NCI-H2171 (cell line): ENCODE data around the gene TENT5A.
"Not testable (repeated sequence)": the region's sequence is repeated elsewhere in the genome, so short reads cannot be mapped to it uniquely, and the experiment has no call there.

Experiments used
- DNase-seq: peaks from one replicate; lab custom pipeline; 2025; lab: John Stamatoyannopoulos, UW

Gene TENT5A

DNA sequence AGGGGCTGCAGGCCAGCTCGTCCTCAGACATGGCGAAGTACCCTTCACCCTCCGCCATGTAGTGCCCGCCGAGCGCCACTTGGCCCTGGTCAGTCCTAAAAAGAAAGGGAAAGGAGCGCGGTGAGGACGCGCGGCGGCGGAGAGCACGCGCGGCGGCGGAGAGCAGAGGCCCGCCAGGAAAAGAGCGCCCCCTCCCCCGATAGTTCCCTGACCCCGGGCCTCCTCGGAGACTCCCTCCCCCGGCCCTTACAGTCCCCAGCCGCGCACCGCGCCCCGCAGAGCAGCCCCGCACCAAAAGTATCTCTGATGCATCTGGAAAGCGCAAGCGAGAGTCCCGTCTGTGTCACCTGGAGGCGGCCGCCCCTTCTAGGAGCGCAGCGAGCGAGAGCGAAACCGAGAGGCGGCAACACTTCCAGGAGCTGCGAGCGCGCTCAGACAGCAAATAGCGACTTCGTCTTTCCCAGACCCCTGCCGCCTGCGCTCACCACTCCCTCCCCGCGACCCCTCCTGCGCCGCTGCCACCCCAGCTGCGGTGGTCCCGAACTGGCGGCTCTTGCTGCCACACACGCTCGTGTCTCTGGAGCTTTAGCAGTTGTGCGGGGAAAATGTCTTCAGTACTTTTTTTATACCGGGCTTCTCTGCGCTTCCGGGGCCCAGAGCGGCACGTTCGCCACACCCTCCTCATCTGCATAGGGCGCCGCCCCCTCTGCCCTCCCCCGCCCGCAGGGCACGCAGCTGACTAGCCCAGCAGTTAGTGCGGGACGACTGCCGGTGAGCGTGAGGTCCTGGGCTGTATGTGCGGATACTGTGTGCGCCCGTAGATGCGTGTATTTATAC is at the start of gene TENT5A:
Gene TENT5A (minus strand): TSS at position 598 of the 837 bp plus-strand sequence. CDS start 540 bp downstream, at position 58.
- DNase-seq = peak; percentile 73

DNA sequence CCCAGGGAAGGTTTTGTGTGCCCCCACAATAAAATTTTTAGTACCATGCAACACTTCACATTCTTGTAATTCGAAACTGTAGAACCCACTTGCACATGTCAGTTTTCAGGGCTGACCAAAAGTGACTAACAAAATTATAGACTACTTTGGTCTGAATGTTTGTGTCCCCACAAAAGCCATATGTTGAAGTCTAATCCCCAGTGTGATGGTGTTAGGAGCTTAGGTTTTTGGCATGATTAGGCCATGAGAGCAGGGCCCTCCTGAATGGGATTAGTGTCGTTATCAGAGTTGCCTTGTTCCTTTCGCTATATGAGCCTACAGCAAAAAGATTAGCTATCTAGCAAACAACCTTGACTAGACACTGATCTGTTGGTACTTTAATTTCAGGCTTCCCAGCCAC is 49.0 kb upstream of the TENT5A start:
- DNase-seq = no peak

DNA sequence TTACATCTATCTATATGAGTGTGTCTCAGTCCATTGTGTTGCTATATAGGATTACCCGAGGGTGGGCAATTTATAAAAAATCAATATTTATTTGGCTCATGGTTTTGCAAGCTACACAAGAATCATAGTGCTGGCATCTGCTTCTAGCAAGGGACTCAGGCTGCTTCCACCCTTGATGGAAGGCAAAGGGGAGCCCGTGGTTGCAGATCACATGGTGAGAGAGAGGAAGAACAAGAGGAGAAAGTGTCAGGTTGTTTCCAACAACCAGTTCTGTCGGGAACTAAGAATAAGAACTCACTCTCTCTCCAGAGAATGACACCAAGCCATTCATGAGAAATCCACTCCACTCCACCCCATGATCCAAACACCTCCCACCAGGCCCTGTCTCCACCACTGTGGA is 48.2 kb upstream of the TENT5A start:
- no peak for DNase-seq

DNA sequence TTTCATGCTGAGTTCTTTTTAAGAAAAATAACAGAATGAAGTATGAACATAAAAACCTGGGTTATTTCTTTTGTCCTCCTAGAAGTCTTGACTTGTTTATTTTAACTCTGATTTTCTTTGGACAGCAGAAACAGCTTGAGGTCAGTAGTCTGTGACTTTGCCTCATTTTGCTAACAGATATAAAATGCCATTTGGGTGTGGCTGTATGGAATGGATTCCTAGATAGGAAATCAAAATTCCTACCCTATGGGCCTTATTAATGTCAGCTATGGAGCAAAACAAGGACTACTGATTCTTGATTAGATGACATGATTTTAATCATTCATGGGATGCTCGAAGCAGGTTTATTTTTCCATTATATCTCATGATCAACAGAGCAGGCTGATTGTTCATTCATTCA is 46.8 kb upstream of the TENT5A start:
- DNase-seq = no peak

DNA sequence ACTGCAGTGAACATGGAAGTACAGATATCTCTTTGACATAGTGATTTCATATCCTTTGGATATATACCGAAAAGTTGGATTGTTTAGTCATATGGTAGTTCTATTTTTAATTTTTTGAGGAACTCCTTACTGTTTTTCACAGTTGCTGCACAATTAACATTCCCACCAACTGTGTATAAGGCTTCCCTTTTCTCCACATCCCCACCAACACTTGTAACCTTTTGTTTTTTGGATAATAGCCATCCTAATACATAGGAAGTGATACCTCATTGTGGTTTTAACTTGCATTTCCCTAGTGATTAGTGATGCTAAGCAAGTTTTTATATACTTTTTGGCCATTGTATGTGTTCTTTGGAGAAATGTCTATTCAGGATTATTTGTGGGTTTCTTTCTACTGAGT is 45.1 kb upstream of the TENT5A start:
- DNase-seq = no peak

DNA sequence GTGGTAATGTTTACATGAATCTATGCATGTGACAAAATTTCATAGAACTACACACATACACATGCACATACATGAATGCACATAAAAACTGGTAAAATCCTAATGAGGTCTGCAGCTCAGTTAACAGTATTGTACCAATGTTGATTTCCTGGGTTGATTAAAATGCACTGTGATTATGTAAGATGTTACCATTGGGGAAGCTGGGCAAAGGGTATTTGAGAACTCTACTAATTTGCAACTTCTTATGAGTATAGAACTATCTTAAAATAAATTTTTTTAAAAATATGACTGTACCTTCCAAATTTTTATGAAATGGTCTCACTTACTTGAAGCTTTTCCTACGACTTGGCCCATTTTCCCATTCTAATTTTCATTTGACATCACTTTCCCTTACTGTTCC is 43.4 kb upstream of the TENT5A start:
- DNase-seq = no peak

DNA sequence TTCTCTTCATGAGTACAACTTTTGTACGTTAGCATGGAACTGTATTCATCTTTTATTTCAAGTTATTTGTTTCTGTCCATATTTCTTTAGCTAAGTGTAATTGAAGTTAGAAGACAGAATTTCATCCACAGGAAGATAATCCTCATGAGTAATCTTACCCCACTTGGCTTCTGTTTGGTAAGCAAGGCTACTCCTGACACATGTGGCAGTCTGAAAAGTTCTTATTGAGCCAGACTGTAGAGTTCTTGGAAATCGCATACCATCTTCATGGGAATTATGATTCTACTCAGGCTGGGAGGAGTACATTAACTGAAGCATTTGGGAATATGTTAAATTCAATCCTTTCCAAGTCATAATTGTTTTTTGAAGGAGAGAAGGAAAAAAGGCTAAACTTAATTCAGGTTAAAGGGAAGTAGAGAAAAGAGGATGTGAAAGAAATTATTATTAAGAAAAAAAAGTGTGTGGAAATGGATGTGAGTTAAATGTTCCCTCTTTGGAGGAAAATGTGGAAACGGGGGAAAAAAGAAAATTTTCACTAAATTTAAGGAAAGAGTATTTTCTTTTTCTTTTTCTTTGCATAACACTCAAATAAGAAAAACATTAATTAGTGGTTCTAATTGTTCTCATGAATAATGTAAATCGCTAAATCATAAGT is 41.5 kb upstream of the TENT5A start:
- no peak for DNase-seq

DNA sequence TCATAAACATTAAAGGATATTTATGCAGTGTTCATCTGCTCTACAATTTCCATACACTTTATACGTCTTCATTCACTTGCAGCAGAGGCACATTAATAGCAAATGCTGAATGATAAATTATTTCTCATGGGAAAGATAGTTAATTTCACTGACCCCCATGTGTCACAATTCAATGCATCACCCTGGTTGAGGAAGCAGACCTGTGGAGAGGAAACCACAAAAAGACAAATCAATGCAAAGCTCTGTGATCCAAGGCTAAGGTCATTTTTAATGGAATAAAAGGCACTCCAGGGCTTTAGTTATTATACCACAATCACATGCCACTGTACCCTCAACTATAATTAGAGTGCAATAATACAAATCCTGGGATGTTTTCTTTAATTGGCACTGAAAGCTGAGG is 40.3 kb upstream of the TENT5A start:
- no peak for DNase-seq

DNA sequence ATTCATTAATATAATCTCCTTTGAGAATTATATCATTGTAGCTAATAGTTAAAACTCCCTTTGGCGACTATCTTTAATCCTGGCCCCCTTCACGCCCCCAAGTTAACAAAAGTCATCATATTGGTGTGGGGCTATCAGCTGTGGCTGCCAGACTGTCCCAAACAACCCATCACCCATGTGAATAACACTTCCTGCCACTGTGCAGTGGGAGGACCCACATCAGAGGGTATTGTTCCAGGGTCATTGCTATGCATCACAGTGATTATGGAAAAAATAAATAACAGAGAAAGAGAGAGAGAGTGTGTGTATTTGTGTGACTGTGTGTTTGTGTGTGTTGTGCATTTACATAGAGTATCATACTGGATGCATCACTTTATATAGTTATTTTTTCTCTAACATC is 39.3 kb upstream of the TENT5A start:
- DNase-seq = no peak

DNA sequence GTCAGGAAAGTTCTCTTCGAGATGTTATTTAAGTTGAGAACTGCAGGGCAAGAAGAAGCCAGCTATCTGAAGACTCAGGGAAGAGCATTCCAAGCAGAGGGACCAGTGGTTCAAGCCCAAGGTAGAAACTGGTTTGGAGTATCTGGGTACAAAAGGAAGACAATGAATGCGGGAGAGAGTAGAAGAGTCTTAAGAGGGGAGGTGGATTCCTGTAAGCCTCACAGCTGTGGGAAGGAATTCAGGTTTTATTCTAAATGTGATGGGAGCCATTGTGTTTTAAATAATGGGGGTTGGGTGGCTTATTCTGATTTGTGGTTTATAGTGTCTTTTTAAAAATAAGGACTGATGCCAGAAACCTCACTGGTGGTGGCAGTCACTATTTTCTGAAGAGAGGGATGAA is 37.6 kb upstream of the TENT5A start:
- DNase-seq = no peak

DNA sequence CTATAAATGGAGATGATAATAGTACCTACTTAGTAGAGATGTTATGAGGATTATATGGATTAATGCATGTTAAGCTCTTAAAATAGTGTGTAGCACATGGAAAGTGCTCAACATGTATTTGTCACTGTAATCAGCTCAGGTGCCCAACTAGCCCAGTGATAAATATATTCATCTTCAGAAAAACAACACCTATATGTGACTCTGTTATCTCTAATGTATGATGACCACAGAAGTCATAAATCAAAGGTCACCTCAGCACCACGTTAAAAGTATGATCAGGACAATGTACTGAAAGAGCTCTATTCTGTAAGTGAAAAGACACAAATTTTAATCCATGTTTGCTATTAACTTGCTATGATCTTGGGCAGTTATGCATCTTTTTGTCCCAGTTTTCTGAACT is 36.8 kb upstream of the TENT5A start:
- no peak for DNase-seq

DNA sequence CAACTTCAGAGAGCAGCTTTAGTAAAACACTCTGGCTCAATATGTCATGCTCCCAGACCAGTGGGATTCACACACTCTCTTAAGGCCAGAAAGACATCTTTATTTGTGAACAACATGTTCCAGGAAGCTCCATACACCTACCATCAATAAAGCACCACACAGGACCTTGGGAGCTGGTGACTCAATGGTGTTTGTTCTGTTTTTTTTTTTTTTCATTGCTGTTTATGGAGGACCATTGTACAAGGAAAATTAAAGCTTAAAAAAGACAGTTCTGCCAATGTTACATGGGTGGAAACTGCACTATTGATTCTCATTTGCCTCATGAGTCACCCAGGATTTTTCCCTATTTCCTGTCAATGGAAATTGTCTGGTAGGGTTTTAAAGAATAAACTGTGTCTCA is 36.3 kb upstream of the TENT5A start:
- DNase-seq = no peak

DNA sequence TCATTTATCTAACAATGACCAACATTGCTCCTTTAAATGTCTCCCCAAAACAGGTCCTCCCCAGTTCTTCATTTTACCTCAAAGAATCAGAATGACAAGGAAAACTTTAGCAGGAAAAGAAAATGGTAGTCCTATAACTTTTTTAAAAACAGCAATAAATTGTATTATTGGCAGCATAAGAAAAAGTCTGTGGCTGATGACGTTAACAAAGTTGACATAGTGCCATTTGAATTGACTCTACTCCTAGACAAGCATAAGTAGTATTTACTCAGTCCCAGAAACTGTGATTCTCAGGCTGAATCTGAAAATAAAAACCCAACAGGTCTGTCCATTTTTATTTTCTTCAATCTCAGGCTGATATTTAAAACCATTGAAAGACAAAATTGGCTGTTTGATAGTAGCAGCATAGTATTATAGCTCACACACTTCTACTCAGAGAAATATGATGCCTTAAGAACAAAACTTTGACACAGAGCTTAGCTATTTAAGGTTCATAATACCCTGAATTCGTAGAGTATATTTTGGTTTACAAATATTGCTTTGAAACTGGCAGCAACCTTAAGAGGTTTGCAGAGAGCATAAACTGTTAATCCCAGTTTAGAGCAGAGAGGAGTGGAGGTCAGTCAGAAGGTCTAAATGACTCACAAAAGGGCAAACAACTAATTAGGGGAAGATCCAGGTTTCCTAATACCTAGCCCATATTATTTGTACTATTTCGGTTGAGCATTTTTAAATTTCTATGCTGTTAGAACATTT is 35.0 kb upstream of the TENT5A start:
- DNase-seq = no peak

DNA sequence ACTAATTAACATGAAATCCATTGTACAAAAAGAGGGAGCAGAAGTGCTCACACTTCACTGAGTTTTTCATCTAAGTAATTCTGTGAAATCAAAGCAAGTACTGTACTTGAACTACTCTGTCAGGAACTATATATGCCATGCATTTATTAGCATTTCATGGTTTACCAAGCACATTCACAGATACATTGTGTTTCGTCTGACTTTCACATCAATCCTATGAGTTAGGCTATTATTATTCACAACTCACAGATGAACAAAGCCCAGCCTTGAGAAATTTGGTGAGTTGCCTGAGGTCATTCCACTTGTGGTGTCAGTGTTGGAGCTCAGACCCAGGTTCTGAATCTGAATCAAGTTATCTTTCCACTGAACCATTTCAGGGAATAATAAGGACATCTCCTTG is 33.7 kb upstream of the TENT5A start:
- no peak for DNase-seq

DNA sequence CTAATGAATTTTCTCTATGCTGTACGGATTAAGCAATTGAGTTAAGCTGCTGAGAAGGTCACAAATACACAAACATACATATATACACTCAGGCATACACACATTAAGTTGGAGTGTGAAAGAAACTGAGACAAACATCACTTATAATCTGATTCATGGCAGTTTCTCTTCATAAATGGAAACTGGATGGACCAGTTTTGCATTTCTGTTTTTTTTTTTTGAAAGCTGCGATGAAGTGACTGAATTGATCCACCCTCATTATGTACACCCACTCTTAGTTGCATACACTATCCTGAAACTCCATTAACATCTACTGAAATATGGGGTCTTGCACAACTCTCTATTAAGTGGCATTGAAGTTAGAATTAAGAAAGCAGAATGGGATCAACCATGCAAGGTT is 32.9 kb upstream of the TENT5A start:
- no peak for DNase-seq

DNA sequence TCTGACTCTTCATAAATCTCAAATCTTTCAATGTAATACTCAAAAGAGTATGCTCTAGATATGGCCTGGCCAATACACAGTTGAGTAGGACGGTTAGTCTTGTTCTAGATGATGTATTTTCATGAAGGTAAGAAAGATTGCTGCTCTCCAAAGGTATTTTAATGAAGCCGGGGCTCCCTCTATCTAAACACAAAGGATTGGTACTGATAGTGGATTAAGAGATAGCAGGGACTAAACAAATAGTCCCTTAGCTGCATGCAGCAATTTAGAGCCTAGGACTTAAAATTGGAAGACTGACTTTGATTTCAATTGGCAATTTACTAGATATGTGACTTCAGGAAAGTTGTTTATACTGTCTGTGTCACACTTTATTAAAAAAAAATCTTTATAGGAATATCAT is 31.4 kb upstream of the TENT5A start:
- no peak for DNase-seq

DNA sequence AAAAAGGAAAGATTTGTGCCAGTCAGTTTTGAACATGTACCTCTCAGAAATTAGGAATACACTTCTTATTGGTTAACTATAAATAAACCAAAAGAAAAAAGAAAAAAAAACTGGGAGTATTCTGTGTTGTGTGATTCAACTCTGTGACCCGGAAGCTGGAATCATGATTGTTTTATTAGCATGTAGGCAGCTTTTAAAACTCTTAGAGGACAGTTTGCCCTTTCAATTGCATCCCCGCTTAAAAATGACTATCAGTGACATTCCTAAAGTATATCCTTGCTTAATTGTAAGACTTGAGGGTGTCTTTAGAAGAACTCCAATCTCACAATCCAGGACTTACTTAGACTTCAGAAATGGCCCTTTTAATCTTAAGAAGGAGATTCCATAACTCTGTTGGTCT is 29.1 kb upstream of the TENT5A start:
- DNase-seq = no peak

DNA sequence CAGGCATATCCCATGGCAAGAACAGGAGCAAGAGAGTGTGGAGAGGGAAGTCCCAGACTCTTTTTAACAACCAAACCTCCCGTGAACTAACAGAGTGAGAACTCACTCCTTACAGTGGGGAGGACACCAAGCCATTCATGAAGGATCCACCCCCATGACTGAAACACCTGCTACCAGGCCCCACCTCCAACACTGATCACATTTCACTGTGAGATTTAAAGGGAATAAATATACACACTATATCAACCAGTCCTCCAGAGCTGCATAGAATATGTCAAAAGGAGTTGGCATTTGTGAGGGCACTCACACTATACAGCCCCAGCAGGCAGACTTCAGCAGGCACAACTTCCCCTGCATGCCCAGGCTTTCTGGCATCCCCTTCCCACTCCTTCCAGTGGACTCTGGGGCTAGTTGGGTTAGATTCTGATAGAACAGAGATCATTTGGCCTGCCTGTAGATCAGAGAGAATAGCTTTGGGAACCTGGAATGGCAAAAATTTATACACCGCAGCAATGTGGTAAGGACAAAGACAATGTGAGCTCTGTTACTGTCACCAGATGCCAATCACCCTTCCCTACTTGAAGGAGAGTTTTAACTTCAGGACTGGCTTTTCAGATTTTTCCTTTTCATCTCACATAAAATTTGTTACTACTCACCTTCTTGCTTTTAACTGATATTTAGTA is 25.2 kb upstream of the TENT5A start:
- DNase-seq = no peak

DNA sequence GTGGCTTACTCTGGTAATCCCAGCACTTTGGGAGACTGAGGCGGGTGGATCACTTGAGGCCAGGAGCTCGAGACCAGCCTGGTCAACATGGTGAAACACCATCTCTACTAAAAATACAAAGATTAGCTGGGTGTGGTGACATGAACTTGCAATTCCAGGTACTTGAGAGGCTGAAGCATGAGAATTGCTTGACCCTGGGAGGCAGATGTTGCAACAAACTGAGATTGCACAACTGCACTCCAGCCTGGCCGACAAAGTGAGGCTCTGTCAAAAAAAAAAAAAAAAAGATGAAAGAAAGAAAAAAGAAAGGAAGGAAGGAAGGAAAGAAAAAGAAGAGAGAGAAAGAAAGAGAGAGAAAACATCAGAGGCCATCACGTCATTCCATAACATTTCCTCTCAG is 23.7 kb upstream of the TENT5A start:
- not testable (repeated sequence) for DNase-seq

DNA sequence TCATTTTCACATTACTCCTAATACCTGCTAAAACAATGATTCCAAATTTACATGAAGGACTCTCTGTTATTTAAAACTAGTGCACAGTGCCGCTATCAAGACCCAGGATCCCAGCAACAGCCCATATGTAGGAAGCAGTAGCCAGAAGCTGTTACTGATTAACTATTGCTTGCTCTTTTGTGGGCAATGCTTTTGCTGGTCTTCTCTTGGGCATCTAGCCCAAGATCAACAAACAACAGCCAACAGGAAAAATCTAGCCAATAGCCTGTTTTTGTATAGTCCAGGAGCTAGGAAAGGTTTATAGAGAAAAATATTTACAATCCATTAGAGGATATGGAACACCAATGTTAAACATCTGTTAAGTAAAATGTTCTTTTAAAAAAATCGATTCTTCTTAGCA is 22.1 kb upstream of the TENT5A start:
- no peak for DNase-seq

DNA sequence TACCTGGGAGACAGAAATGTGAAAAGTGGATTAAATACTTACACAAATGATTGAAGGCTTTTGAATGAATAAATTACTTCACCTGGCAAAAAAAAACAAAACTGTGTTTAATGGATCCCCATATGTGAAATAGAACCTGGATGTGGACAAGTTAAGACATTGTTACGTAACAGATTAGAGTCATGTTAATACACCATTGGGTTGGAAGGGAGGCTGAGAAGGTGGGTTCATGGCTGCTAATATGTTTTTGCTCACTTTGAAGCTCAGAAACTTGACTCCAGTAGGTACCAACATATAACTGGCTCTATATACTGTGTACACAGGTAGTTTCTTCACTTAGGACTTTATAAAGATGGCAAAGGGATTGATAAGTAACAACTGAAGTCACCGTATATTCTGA is 21.4 kb upstream of the TENT5A start:
- no peak for DNase-seq

DNA sequence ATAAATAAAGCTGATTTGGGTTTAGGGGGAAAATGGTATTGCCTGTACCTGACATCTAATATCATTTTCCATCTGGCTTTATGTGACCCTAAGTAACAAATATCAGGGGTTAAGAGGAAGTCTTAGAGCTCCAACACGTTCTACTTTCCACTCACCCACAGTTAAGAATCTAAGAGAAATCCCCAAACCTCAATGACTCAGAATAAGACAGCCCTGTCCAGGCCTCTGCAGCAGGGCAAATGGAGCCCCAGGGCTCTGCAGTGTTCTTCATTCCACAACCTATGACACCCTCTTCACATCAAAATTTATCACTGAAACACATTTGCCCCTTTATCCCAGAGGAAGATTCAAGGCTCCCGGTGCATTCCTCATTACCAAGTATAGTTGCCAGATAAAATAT is 20.3 kb upstream of the TENT5A start:
- no peak for DNase-seq
